GM18511 (cell line): Measurements from ENCODE around the gene TMEM168.

Source experiments
- ATAC-seq: cut with Tn5 transposase; IDR thresholded peaks from one replicate; pipeline ENCODE4 v1.9.1; 2021; ENCODE audit warnings: mild to moderate bottlenecking, moderate library complexity; ENCODE audit not compliant: unreplicated experiment

Gene TMEM168

GRCh38 chr7:112726076-112726475 is 64.1 kb downstream of the TMEM168 start:
- no peak for ATAC-seq

GRCh38 chr7:112723416-112723815 is 66.8 kb downstream of the TMEM168 start:
- ATAC-seq = no peak

- ATAC-seq = no peak
Measured at GRCh38 chr7:112721366-112721765, 68.8 kb downstream of the TMEM168 start.

- ATAC-seq = no peak
Measured at GRCh38 chr7:112715525-112715924, 74.7 kb downstream of the TMEM168 start.

GRCh38 chr7:112714917-112715316 is 75.3 kb downstream of the TMEM168 start:
- ATAC-seq = no peak
